Breast epithelium (tissue), 4 donors: ENCODE data around the gene HMGXB4. TPM values are rescaled to one million over a fixed set of nuclear protein-coding genes. Genes with fewer than 3 reads are reported as not detected.

Experiments
- DNase-seq, 2 donors: peaks; one replicate each; pipeline ENCODE4 v3.0.0-alpha.2; 2019; ENCODE audit warnings: low spot score in 2 of 2
- H3K27ac ChIP-seq, 2 donors: fragments of 200-600 bp; sonication (generic) in 1 of 2; one replicate each; pipeline ENCODE4 v1.5.1; 2016 to 2019; ENCODE audit warnings: mild to moderate bottlenecking in 1 of 2
- H3K27me3 ChIP-seq, 2 donors: fragments of 200-600 bp; sonication (generic) in 1 of 2; one replicate each; pipeline versions ENCODE4 v1.5.1 to v1.6.0; 2017 to 2019; ENCODE audit warnings: control low read depth in 1 of 2, mild to moderate bottlenecking in 1 of 2
- H3K36me3 ChIP-seq: fragments of 200-600 bp; one replicate; pipeline ENCODE4 v1.5.1; 2019
- H3K4me1 ChIP-seq, 2 donors: fragments of 200-600 bp; sonication (generic); one replicate each; pipeline ENCODE4 v1.5.1; 2016 to 2019; ENCODE audit warnings: control low read depth in 1 of 2
- H3K4me3 ChIP-seq, 3 donors: fragments of 200-600 bp; sonication (generic); 1 replicate in 2 of 3; 2 replicates in 1 of 3; pipeline ENCODE4 v1.5.1; 2016 to 2019; ENCODE audit warnings: mild to moderate bottlenecking in 3 of 3, moderate library complexity in 2 of 3
- H3K9me3 ChIP-seq, 2 donors: fragments of 200-600 bp; sonication (generic) in 1 of 2; one replicate each; pipeline ENCODE4 v1.5.1; 2016 to 2019; ENCODE audit warnings: control low read depth in 1 of 2
- POLR2A ChIP-seq: fragments of 450-650 bp; IDR thresholded peaks from one replicate; pipeline ENCODE4 v1.6.1; 2016; ENCODE audit warnings: antibody characterized with exemption, mild to moderate bottlenecking, moderate library complexity
- POLR2AphosphoS5 ChIP-seq, 3 donors: sonication (generic); formaldehyde crosslinking; IDR thresholded peaks; one replicate each; pipeline ENCODE4 v1.6.1; 2017; ENCODE audit warnings: antibody characterized with exemption in 3 of 3
- intact Hi-C: fragments of 100-400 bp; cut with DNase I; formaldehyde crosslinking; loops from one replicate; pipeline ENCODE4 v1.15.1; 2023; ENCODE audit warnings: low total_unique reads
- total RNA-seq, 3 donors: library from RNA; depleted of rRNA; stranded (reverse); fragments of >200 nt; gene quantifications; one replicate each; pipeline ENCODE4 v1.1.0, GENCODE V29; 2016
- TF ChIP-seq, protein P1 (sequence below), 3 donors: fragments of 450-650 bp; IDR thresholded peaks; one replicate each; pipeline ENCODE4 v1.5.1; 2016 to 2017; ENCODE audit warnings: antibody characterized with exemption in 3 of 3, mild to moderate bottlenecking in 3 of 3, moderate library complexity in 3 of 3

The HMGXB4 gene, protein sequence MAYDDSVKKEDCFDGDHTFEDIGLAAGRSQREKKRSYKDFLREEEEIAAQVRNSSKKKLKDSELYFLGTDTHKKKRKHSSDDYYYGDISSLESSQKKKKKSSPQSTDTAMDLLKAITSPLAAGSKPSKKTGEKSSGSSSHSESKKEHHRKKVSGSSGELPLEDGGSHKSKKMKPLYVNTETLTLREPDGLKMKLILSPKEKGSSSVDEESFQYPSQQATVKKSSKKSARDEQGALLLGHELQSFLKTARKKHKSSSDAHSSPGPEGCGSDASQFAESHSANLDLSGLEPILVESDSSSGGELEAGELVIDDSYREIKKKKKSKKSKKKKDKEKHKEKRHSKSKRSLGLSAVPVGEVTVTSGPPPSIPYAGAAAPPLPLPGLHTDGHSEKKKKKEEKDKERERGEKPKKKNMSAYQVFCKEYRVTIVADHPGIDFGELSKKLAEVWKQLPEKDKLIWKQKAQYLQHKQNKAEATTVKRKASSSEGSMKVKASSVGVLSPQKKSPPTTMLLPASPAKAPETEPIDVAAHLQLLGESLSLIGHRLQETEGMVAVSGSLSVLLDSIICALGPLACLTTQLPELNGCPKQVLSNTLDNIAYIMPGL
- 10 to 100 TPM; 12.8 to 28.5 (median 26.2) TPM for total RNA-seq

DNA sequence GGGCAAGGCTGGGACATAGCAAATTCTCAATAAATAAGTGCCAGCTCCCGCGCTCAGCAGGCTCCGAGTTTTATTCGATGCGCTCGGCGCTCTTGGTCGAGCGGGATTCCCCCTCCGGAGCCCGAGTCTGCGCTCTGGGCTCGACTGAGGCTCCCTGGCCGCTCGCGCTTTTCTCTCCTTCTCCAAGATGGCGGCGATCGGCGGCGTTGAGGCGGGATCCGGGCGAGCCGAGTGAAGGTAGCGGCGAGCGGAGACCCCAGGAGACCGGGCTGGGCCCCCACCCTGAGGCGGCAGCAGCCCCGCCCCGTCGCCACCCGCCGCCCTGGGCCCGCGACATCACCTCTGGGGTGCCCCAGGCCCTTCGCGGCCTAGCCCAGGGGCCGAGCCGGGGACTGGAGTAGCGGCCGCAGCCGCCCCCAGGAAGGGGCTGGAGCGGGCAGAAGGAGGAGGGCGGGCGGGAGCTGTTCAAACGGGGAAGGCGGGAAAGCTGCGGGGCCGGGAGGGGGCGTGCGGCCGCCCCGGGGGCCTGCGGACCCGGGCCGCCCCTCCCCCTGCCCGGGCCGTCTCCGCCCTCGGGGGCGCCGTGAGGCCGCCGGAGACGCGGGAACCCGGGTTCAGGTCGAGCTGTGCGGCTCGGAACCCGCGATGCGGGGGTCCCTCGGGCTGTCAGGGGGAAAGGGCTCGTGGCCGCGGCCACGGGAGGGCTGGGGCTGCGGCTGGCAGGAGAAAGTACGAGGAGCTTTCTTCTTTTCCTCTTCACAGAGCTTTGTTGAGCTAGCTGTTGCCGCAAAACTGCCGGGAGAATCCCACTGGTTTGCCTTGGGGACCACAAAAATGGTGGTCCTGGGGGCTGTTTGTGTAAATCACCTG lies at the start of gene HMGXB4:
Gene HMGXB4, plus strand, starts transcription at position 173 of the 870 bp plus-strand sequence. CDS start 4,898 bp downstream, outside the sequence.
- TF ChIP-seq POLR2AphosphoS5 (IDR thresholded peaks at IDR 0.05) (peak in 2 of 3 donors; percentile 59 to 70), POLR2A (no peak)
- TF ChIP-seq, protein P1, sequence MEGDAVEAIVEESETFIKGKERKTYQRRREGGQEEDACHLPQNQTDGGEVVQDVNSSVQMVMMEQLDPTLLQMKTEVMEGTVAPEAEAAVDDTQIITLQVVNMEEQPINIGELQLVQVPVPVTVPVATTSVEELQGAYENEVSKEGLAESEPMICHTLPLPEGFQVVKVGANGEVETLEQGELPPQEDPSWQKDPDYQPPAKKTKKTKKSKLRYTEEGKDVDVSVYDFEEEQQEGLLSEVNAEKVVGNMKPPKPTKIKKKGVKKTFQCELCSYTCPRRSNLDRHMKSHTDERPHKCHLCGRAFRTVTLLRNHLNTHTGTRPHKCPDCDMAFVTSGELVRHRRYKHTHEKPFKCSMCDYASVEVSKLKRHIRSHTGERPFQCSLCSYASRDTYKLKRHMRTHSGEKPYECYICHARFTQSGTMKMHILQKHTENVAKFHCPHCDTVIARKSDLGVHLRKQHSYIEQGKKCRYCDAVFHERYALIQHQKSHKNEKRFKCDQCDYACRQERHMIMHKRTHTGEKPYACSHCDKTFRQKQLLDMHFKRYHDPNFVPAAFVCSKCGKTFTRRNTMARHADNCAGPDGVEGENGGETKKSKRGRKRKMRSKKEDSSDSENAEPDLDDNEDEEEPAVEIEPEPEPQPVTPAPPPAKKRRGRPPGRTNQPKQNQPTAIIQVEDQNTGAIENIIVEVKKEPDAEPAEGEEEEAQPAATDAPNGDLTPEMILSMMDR (IDR thresholded peaks at IDR 0.05): peak in 1 of 3 donors; percentile 10
- DNase-seq: peak; percentile 76 to 87
- no peaks in the 10 kb centered on the region for H3K36me3 ChIP-seq
- H3K9me3 ChIP-seq: no peaks in the 10 kb centered on the region
- no peaks in the 10 kb centered on the region for H3K27me3 ChIP-seq
- intact Hi-C loops: no loop called here
- peak within 1 kb of the TSS; percentile 95 to 96 for H3K27ac ChIP-seq
- H3K4me1 ChIP-seq: no peaks in the 10 kb centered on the region
- peak within 1 kb of the TSS; percentile 72 to 90 (median 89) for H3K4me3 ChIP-seq

DNA sequence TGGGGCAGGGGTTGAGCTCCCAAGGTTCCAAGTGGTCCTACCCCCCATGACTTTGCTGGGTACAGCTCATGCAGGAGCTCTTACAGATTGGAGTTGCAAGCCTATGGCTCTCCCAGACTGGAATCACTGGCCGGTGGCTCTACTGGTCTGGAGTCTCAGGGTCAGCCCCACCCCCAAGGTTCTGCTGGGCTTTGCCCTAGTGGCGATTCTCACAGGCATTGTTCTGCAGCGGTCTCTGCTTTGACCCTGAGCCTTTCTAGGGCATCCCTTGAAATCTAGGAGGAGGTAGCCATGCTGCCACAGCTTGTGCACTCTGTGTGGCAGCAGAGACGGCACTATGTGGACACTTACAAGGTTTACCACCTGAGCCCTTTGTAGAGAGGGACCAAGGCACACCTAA lies 49.3 kb upstream of the HMGXB4 start:
- Histone ChIP-seq H3K4me3 (no peak overlapping the region), H3K27me3 (peaks cover 0 to 20% of the 10 kb centered on the region in 2 donors), H3K9me3 (no peaks in the 10 kb centered on the region), H3K27ac (no peak overlapping the region), H3K36me3 (no peaks in the 10 kb centered on the region), H3K4me1 (no peaks in the 10 kb centered on the region)
- intact Hi-C loops: no loop called here
- TF ChIP-seq, protein P1 (IDR thresholded peaks at IDR 0.05): no peak
- DNase-seq: no peak

DNA sequence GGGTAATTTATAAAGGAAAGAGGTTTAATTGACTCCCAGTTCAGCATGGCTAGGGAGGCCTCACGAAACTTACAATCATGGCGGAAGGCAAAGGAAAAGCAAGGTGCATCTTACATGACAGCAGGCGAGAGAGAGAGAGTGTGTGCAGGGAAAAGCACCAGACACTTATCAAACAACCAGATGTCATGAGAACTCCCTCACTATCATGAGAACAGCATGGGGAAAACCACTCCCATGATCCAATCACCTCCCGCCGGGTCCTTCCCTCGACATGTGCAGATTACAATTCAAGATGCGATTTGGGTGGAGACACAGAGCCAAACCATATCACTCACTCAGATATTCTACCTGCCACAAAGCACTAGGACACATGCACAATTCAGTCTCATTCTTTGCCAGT lies 48.1 kb upstream of the HMGXB4 start:
- no peak for DNase-seq
- Histone ChIP-seq H3K27ac (no peak overlapping the region), H3K9me3 (no peaks in the 10 kb centered on the region), H3K4me3 (no peak overlapping the region), H3K4me1 (no peaks in the 10 kb centered on the region), H3K27me3 (peaks cover 0 to 21% of the 10 kb centered on the region in 2 donors), H3K36me3 (no peaks in the 10 kb centered on the region)
- TF ChIP-seq POLR2AphosphoS5 (IDR thresholded peaks at IDR 0.05) (no peak), POLR2A (no peak)
- TF ChIP-seq, protein P1 (IDR thresholded peaks at IDR 0.05): no peak
- intact Hi-C loops: no loop called here

DNA sequence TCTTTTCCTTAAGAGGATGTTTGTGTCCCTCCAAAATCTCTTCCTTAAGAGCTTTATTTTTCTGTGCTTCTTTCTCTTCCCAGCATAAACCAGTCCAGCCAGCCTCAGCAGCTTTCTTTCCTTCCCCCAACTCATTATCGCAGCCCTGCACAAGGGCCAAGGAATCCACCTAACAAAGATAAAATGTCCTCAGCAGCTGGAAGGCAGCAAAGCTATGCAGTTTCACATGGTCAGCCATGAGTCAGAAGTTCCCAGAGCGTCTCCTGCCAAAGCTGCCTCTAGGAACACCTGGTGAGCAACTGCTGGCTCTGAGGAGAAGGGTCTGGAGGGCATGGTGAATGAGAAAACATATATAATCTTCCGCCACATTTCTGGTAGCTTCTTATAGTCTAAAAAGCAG lies 45.3 kb upstream of the HMGXB4 start:
- H3K27me3 ChIP-seq: peaks cover 0 to 21% of the 10 kb centered on the region in 2 donors
- TF ChIP-seq, protein P1 (IDR thresholded peaks at IDR 0.05): no peak
- no peak for TF ChIP-seq POLR2AphosphoS5 (IDR thresholded peaks at IDR 0.05)
- no peak for TF ChIP-seq POLR2A
- no peak overlapping the region for H3K4me3 ChIP-seq
- intact Hi-C loops: no loop called here
- no peak for DNase-seq
- no peaks in the 10 kb centered on the region for H3K4me1 ChIP-seq
- no peak overlapping the region for H3K27ac ChIP-seq
- no peaks in the 10 kb centered on the region for H3K9me3 ChIP-seq
- no peaks in the 10 kb centered on the region for H3K36me3 ChIP-seq
